ENCODE results near the gene VHLL.

VHLL gene

GRCh38 chr1:156257711-156258110 lies 41.4 kb downstream of the VHLL start:
- H3K36me3 Mint-ChIP-seq (ENCODE audit: low read depth), result peaks cover 85% of the 10 kb centered on the region
- H3K27me3 Mint-ChIP-seq, result no peaks in the 10 kb centered on the region
- peak overlapping the region; percentile 77 for H3K27ac Mint-ChIP-seq
- H3K9me3 Mint-ChIP-seq, result no peaks in the 10 kb centered on the region
- no peak overlapping the region for H3K4me3 Mint-ChIP-seq
- DNase-seq, result no peak
- H3K4me1 Mint-ChIP-seq (ENCODE audit: low read depth), result peaks cover 6% of the 10 kb centered on the region

- H3K27ac Mint-ChIP-seq, result peak overlapping the region; percentile 81
Observed at GRCh38 chr1:156253634-156254033, 45.5 kb downstream of the VHLL start.

GRCh38 chr1:156251527-156251926 lies 47.6 kb downstream of the VHLL start:
- Mint-ChIP-seq H3K27ac (peak overlapping the region; percentile 47), H3K27me3 (no peaks in the 10 kb centered on the region)

More at GRCh38 chr1:156253634-156254033, 45.5 kb downstream of the VHLL start:
- DNase-seq, result no peak
- H3K4me1 Mint-ChIP-seq (ENCODE audit: low read depth), result peaks cover 2% of the 10 kb centered on the region
- H3K27me3 Mint-ChIP-seq, result no peaks in the 10 kb centered on the region
- peaks cover 87% of the 10 kb centered on the region for H3K36me3 Mint-ChIP-seq (ENCODE audit: low read depth)
- no peak overlapping the region for H3K4me3 Mint-ChIP-seq
- no peaks in the 10 kb centered on the region for H3K9me3 Mint-ChIP-seq

GRCh38 chr1:156249593-156249992 lies 49.5 kb downstream of the VHLL start:
- Mint-ChIP-seq H3K27me3 (no peaks in the 10 kb centered on the region), H3K36me3 (ENCODE audit: low read depth) (peaks cover 61% of the 10 kb centered on the region), H3K9me3 (no peaks in the 10 kb centered on the region), H3K4me1 (ENCODE audit: low read depth) (peaks cover 21% of the 10 kb centered on the region), H3K27ac (peak overlapping the region; percentile 57), H3K4me3 (no peak overlapping the region)
- no peak for DNase-seq

More at GRCh38 chr1:156251527-156251926, 47.6 kb downstream of the VHLL start:
- H3K36me3 Mint-ChIP-seq (ENCODE audit: low read depth), result peaks cover 70% of the 10 kb centered on the region
- no peaks in the 10 kb centered on the region for H3K9me3 Mint-ChIP-seq
- H3K4me3 Mint-ChIP-seq, result no peak overlapping the region
- peaks cover 3% of the 10 kb centered on the region for H3K4me1 Mint-ChIP-seq (ENCODE audit: low read depth)
- no peak for DNase-seq

All from activated T-cell treated with anti-CD3 and anti-CD28 coated beads, Interleukin-2, amount 50 U/mL, for 24 hours (primary cell).